ENCODE data around the gene SYNPO2L. TPM values are rescaled to one million over a fixed set of nuclear protein-coding genes. Genes with fewer than 3 reads are reported as not detected.
"Not testable (repeated sequence)": the region's sequence is repeated elsewhere in the genome, so short reads cannot be mapped to it uniquely, and the experiment has no call there.

The SYNPO2L gene
- total RNA-seq, 1 donor from 2014 or later, result 17.2 TPM

DNA sequence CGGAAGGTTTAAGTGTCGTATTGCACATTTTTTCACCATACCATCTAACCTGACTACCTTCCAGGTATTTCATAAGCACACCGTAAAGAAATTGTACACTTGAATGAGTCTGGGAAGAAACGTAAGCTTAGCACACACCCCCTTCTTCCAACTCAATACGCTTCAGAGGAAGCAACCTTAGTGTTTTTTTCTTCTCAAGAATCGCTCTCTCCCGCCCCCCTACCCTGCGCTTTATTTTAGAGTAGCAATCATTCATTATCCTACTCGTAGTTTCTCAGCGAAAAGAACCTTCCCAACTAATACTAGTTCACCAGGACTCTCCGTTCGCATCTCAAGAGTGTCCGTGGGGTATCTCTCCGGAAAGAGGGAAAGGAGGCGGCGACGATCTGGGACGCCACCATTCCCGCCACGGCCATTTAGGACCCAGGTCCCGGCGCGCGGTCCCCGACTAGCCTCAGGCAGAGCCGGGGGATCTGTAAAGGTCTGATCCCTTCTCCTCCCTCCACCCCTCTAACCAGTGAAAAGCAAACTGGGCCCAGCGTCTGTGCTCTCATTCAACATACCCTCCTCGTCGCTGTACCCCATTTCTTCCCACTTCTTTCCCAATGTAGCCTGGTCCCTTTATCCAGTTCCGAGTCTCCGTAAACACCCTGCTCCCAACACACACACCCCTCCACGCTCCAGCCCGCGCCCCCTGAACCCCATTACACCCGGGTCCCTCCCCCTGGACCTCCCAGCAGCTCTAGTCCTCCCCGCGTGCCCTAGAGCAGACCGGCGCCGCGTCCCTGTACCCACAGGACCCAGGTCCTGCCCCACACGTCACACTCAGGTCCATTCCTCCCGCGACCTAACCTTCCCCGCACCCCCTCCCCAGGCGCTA is 30.6 kb downstream of the SYNPO2L start:
- H3K4me1 ChIP-seq (ENCODE audit: control insufficient read depth in 3 of 3, insufficient read depth in 3 of 3, low read length in 3 of 3), result peaks cover 3 to 24% (median 6%) of the 10 kb centered on the region in 3 donors

DNA sequence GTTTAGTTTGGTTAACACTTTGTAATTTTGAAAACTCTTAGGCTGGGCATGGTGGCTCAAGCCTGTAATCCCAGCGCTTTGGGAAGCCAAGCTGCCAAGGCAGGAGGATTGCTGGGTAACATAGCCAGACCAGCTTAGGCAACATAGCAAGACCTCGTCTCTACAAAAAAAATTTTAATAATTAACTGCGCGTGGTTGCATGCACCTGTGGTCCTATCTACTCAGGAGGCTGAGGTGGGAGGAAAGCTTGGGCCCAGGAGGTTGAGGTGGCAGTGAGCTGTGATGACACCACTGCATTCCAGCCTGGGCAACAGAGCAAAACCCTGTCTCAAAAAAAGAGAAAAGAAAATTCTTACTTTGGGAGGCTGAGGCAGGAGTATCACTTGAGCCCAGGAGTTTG is 32.8 kb downstream of the SYNPO2L start:
- no peaks in the 10 kb centered on the region for H3K27me3 ChIP-seq (ENCODE audit: control insufficient read depth in 3 of 3, insufficient read depth in 3 of 3, low read length in 3 of 3)
- H3K9ac ChIP-seq (ENCODE audit: low read depth in 1 of 3, low read length in 3 of 3), result no peak overlapping the region
- no peaks in the 10 kb centered on the region for H3K36me3 ChIP-seq (ENCODE audit: control insufficient read depth in 3 of 3, insufficient read depth in 3 of 3, low read length in 3 of 3)
- no peak overlapping the region for H3K27ac ChIP-seq (ENCODE audit: low read depth, low read length)
- peaks cover 3 to 19% (median 6%) of the 10 kb centered on the region in 3 donors for H3K4me1 ChIP-seq (ENCODE audit: control insufficient read depth in 3 of 3, insufficient read depth in 3 of 3, low read length in 3 of 3)
- H3K9me3 ChIP-seq (ENCODE audit: control insufficient read depth in 3 of 3, low read length in 3 of 3), result no peaks in the 10 kb centered on the region
- H3K4me3 ChIP-seq (ENCODE audit: low read length in 3 of 3), result no peak overlapping the region

More for the DNA sequence above, 30.6 kb downstream of the SYNPO2L start:
- no peaks in the 10 kb centered on the region for H3K36me3 ChIP-seq (ENCODE audit: control insufficient read depth in 3 of 3, insufficient read depth in 3 of 3, low read length in 3 of 3)
- H3K27ac ChIP-seq (ENCODE audit: low read depth, low read length), result peak overlapping the region; percentile 83
- peak overlapping the region; percentile 79 to 90 (median 87) for H3K4me3 ChIP-seq (ENCODE audit: low read length in 3 of 3)
- no peaks in the 10 kb centered on the region for H3K27me3 ChIP-seq (ENCODE audit: control insufficient read depth in 3 of 3, insufficient read depth in 3 of 3, low read length in 3 of 3)
- H3K9me3 ChIP-seq (ENCODE audit: control insufficient read depth in 3 of 3, low read length in 3 of 3), result no peaks in the 10 kb centered on the region
- peak overlapping the region; percentile 83 to 89 (median 86) for H3K9ac ChIP-seq (ENCODE audit: low read depth in 1 of 3, low read length in 3 of 3)

DNA sequence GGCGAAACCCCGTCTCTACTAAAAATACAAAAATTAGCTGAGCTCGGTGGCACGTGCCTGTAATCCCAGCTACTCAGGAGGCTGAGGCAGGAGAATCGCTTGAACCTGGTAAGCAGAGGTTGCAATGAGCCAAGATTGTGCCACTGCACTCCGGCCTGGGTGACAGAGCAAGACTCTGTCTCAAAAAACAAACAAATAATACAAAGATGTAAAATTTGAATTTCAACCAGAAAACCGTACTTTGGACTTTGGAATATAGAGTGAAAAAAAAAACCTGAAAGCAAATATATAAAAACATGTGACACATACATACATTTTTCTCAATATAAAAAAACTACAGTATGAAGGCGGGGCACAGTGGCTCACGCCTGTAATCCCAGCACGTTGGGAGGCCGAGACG is 34.9 kb downstream of the SYNPO2L start:
- not testable (repeated sequence) for H3K27ac ChIP-seq (ENCODE audit: low read depth, low read length); H3K4me1 ChIP-seq (ENCODE audit: control insufficient read depth in 3 of 3, insufficient read depth in 3 of 3, low read length in 3 of 3); H3K4me3 ChIP-seq (ENCODE audit: low read length in 3 of 3); H3K9me3 ChIP-seq (ENCODE audit: control insufficient read depth in 3 of 3, low read length in 3 of 3); H3K9ac ChIP-seq (ENCODE audit: low read depth in 1 of 3, low read length in 3 of 3); H3K27me3 ChIP-seq (ENCODE audit: control insufficient read depth in 3 of 3, insufficient read depth in 3 of 3, low read length in 3 of 3); H3K36me3 ChIP-seq (ENCODE audit: control insufficient read depth in 3 of 3, insufficient read depth in 3 of 3, low read length in 3 of 3)

DNA sequence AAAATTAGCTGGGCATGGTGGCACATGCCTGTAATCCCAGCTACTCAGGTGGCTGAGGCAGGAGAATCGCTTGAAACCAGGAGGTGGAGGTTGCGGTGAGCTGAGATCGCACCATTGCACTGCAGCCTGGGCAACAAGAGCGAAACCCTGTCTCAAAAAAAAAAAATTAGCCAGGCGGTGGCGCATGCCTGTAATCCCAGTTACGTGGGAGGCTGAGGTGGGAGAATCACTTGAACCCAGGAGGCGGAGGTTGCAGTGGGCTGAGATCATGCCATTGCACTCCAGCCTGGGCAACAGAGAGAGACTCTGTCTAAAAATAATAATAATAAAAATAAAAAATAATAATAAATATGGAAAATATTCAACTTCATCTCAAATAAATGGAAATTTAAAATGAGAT is 38.7 kb downstream of the SYNPO2L start:
- H3K36me3 ChIP-seq (ENCODE audit: control insufficient read depth in 3 of 3, insufficient read depth in 3 of 3, low read length in 3 of 3); H3K9me3 ChIP-seq (ENCODE audit: control insufficient read depth in 3 of 3, low read length in 3 of 3); H3K27me3 ChIP-seq (ENCODE audit: control insufficient read depth in 3 of 3, insufficient read depth in 3 of 3, low read length in 3 of 3); H3K27ac ChIP-seq (ENCODE audit: low read depth, low read length); H3K4me1 ChIP-seq (ENCODE audit: control insufficient read depth in 3 of 3, insufficient read depth in 3 of 3, low read length in 3 of 3); H3K4me3 ChIP-seq (ENCODE audit: low read length in 3 of 3); H3K9ac ChIP-seq (ENCODE audit: low read depth in 1 of 3, low read length in 3 of 3): not testable (repeated sequence)

DNA sequence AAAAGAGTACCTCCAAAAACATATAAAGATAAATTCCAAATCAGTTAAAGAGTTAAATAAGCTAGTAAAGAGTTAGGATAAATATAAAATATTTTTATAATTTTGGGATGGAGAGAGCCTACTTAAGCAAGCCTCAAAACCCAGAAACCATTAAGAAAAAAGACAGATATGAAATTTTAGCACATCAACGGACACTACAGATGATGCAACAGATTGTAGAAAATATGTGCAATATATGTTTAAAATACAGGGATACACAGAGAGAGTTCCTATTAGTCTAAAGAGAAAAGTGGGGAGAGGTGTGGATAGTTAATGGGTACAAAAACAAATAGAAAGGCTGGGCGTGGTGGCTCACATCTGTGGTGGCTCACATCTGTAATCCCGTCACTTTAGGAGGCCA is 41.1 kb downstream of the SYNPO2L start:
- H3K36me3 ChIP-seq (ENCODE audit: control insufficient read depth in 3 of 3, insufficient read depth in 3 of 3, low read length in 3 of 3), result no peaks in the 10 kb centered on the region
- no peak overlapping the region for H3K27ac ChIP-seq (ENCODE audit: low read depth, low read length)
- H3K27me3 ChIP-seq (ENCODE audit: control insufficient read depth in 3 of 3, insufficient read depth in 3 of 3, low read length in 3 of 3), result no peaks in the 10 kb centered on the region
- no peak overlapping the region for H3K9ac ChIP-seq (ENCODE audit: low read depth in 1 of 3, low read length in 3 of 3)
- no peaks in the 10 kb centered on the region for H3K9me3 ChIP-seq (ENCODE audit: control insufficient read depth in 3 of 3, low read length in 3 of 3)
- no peak overlapping the region for H3K4me3 ChIP-seq (ENCODE audit: low read length in 3 of 3)
- H3K4me1 ChIP-seq (ENCODE audit: control insufficient read depth in 3 of 3, insufficient read depth in 3 of 3, low read length in 3 of 3), result no peaks in the 10 kb centered on the region

DNA sequence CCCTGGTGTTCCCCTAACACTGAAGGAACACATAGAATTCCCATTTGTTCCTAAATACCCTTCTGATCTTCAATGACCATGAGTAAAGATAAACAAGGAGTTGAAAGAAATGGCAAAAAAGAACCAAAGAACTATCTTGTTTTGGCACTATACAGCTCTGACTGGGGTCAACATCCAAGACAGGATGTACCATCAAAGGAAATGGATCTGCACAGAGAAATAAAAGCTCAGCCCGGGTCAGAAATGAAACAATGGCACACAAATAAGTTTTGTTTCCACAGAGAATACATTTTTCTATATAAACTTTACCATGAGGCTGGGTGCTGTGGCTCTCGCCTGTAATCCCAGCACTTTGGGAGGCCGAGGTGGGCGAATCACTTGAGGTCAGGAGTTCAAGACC is 46.7 kb downstream of the SYNPO2L start:
- Histone ChIP-seq H3K27ac (ENCODE audit: low read depth, low read length) (no peak overlapping the region), H3K4me1 (ENCODE audit: control insufficient read depth in 3 of 3, insufficient read depth in 3 of 3, low read length in 3 of 3) (no peaks in the 10 kb centered on the region), H3K9ac (ENCODE audit: low read depth in 1 of 3, low read length in 3 of 3) (no peak overlapping the region), H3K27me3 (ENCODE audit: control insufficient read depth in 3 of 3, insufficient read depth in 3 of 3, low read length in 3 of 3) (no peaks in the 10 kb centered on the region), H3K4me3 (ENCODE audit: low read length in 3 of 3) (no peak overlapping the region), H3K36me3 (ENCODE audit: control insufficient read depth in 3 of 3, insufficient read depth in 3 of 3, low read length in 3 of 3) (no peaks in the 10 kb centered on the region), H3K9me3 (ENCODE audit: control insufficient read depth in 3 of 3, low read length in 3 of 3) (no peaks in the 10 kb centered on the region)

DNA sequence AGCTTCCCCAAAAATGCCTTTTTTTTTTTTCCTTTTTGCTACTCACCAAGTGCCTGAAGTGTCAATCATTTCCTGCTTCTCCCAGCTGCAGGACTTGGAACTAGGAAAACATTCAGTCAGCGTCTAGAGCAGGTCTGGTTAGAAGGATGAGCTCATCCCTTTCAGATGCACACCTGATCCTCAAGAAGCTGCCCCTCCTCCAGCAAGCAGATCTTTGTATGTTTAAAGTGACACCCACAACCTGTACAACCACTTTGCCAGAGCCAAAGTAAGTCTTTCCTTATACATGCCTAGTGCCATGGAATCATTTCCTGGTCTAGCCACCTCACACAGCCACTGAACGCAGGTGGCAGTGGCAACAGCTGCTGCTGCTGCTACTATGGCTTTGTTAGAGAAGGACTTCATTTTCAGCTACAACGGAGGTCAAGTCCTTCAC is 54.3 kb downstream of the SYNPO2L start:
- Histone ChIP-seq H3K9ac (ENCODE audit: low read depth in 1 of 3, low read length in 3 of 3) (peak overlapping the region; percentile 25 to 55 (median 52)), H3K27me3 (ENCODE audit: control insufficient read depth in 3 of 3, insufficient read depth in 3 of 3, low read length in 3 of 3) (no peaks in the 10 kb centered on the region), H3K4me1 (ENCODE audit: control insufficient read depth in 3 of 3, insufficient read depth in 3 of 3, low read length in 3 of 3) (peaks cover 8 to 9% (median 8%) of the 10 kb centered on the region in 3 donors), H3K36me3 (ENCODE audit: control insufficient read depth in 3 of 3, insufficient read depth in 3 of 3, low read length in 3 of 3) (no peaks in the 10 kb centered on the region), H3K27ac (ENCODE audit: low read depth, low read length) (peak overlapping the region; percentile 69), H3K9me3 (ENCODE audit: control insufficient read depth in 3 of 3, low read length in 3 of 3) (no peaks in the 10 kb centered on the region), H3K4me3 (ENCODE audit: low read length in 3 of 3) (peak overlapping the region in 1 of 3 donors; percentile 10)

DNA sequence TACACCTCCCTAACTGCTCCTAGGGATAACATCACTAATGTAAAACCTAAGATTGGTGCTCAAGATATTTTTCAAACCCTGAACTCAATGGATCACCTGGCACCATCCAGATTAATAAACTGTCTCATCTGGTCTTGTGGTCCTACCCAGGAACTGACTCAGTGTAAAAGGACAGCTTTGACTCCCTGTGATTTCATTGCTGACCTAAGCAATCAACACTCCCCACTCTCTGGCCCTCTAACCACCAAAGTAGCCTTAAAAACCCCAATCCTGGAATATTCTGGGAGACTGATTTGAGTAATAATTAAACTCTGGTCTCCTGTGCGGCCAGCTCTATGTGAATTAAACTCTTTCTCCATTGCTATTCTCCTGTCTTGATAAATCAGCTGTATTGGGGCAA is 58.5 kb downstream of the SYNPO2L start:
- Histone ChIP-seq H3K27me3 (ENCODE audit: control insufficient read depth in 3 of 3, insufficient read depth in 3 of 3, low read length in 3 of 3) (no peaks in the 10 kb centered on the region), H3K27ac (ENCODE audit: low read depth, low read length) (no peak overlapping the region), H3K4me1 (ENCODE audit: control insufficient read depth in 3 of 3, insufficient read depth in 3 of 3, low read length in 3 of 3) (peaks cover 8 to 9% (median 8%) of the 10 kb centered on the region in 3 donors), H3K4me3 (ENCODE audit: low read length in 3 of 3) (no peak overlapping the region), H3K9ac (ENCODE audit: low read depth in 1 of 3, low read length in 3 of 3) (no peak overlapping the region), H3K36me3 (ENCODE audit: control insufficient read depth in 3 of 3, insufficient read depth in 3 of 3, low read length in 3 of 3) (no peaks in the 10 kb centered on the region), H3K9me3 (ENCODE audit: control insufficient read depth in 3 of 3, low read length in 3 of 3) (no peaks in the 10 kb centered on the region)

Other genes starting within 250 kb of the SYNPO2L start
- 47.0 TPM for gene ANXA7, start 242.0 kb downstream of the SYNPO2L start, total RNA-seq
- 22.4 TPM for gene MSS51, start 222.5 kb downstream of the SYNPO2L start, total RNA-seq
- gene PPP3CB, start 160.0 kb downstream of the SYNPO2L start, total RNA-seq, result 113 TPM
- 20.4 TPM for gene USP54, start 64.7 kb downstream of the SYNPO2L start, total RNA-seq
- 1,224 TPM for gene MYOZ1, start 14.6 kb downstream of the SYNPO2L start, total RNA-seq
- 4.7 TPM for gene AGAP5, start 42.1 kb upstream of the SYNPO2L start, total RNA-seq
- 41.8 TPM for gene SEC24C, start 88.3 kb upstream of the SYNPO2L start, total RNA-seq
- 17.7 TPM for gene CHCHD1, start 126.0 kb upstream of the SYNPO2L start, total RNA-seq
- 29.7 TPM for gene ZSWIM8, start 129.6 kb upstream of the SYNPO2L start, total RNA-seq
- 6.3 TPM for gene NDST2, start 155.6 kb upstream of the SYNPO2L start, total RNA-seq
- gene CAMK2G, start 218.5 kb upstream of the SYNPO2L start, total RNA-seq, result 16.2 TPM

Measured in skeletal muscle tissue (tissue), 4 donors.